ENCODE measurements around the gene RASL11B. TPM values are rescaled to one million over a fixed set of nuclear protein-coding genes. Genes with fewer than 3 reads are reported as not detected.
A peak's percentile ranks its signal among the peaks of the same experiment; 100 is the strongest.

The RASL11B gene
- total RNA-seq, 2 experiments from 2014 or later = 0.29 to 0.34 TPM

DNA sequence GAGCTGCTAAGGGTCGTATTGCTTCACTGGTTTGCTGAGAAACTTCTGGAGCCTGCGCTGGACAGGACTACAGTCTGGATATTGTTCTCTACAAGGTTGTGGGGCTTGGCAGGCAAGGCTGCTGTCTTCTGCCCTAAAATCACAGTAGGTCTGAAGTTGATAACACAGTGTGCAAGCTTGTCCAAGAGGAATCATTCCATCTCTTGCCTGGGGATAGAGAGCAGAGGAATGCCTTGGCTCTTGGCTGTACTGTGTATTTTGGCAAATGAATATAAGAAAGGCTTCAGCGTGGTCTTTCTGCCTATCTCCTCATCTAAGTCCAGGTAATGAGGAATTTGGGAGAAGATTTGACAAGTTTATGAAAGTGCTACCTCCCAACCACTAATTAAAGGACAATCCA is 9.4 kb upstream of the RASL11B start:
- peaks cover 15% of the 10 kb centered on the region for H3K27me3 Mint-ChIP-seq
- no peak for ATAC-seq
- no peak for DNase-seq
- ChIA-PET CTCF (interaction anchor here (0.7 to 1.1 kb wide), 3 partner anchors 59 to 477 kb away, joined by 3 read pairs; no protein-coding TSS in a partner anchor), POLR2A (interaction anchor here (0.9 kb wide), 1 partner anchor 140 kb away, joined by 4 read pairs; no protein-coding TSS in a partner anchor)
- H3K36me3 Mint-ChIP-seq (ENCODE audit: low read depth) = no peaks in the 10 kb centered on the region
- H3K27ac Mint-ChIP-seq = no peak overlapping the region
- H3K4me3 Mint-ChIP-seq = no peak overlapping the region
- TF ChIP-seq, protein P1, sequence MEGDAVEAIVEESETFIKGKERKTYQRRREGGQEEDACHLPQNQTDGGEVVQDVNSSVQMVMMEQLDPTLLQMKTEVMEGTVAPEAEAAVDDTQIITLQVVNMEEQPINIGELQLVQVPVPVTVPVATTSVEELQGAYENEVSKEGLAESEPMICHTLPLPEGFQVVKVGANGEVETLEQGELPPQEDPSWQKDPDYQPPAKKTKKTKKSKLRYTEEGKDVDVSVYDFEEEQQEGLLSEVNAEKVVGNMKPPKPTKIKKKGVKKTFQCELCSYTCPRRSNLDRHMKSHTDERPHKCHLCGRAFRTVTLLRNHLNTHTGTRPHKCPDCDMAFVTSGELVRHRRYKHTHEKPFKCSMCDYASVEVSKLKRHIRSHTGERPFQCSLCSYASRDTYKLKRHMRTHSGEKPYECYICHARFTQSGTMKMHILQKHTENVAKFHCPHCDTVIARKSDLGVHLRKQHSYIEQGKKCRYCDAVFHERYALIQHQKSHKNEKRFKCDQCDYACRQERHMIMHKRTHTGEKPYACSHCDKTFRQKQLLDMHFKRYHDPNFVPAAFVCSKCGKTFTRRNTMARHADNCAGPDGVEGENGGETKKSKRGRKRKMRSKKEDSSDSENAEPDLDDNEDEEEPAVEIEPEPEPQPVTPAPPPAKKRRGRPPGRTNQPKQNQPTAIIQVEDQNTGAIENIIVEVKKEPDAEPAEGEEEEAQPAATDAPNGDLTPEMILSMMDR (IDR thresholded peaks at IDR 0.05) = no peak
- no peaks in the 10 kb centered on the region for H3K9me3 Mint-ChIP-seq
- peaks cover 5% of the 10 kb centered on the region for H3K4me1 Mint-ChIP-seq (ENCODE audit: low read depth)
- intact Hi-C loops (cut with micrococcal nuclease) = no loop called here

DNA sequence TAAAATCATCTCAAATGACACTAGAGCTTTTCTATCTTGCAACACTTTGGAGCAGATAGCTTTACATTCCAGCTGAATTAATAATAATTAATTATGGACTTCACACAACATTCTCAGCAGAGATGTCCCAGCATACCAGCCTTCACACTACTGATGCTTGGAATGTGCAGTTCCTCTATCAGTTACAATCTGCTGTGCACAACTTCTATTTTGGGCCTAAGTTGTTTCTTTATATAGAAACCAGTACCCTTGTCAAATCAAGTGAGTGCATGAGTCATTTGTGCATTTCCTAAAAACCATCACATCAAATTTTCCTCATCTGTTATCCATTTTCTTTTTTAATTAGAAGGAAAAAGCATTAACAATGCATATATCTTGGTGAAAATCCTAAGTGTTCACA is 8.8 kb upstream of the RASL11B start:
- peaks cover 5% of the 10 kb centered on the region for H3K4me1 Mint-ChIP-seq (ENCODE audit: low read depth)
- no peak overlapping the region for H3K4me3 Mint-ChIP-seq
- ATAC-seq (no peak), DNase-seq (no peak)
- peaks cover 15% of the 10 kb centered on the region for H3K27me3 Mint-ChIP-seq
- H3K36me3 Mint-ChIP-seq (ENCODE audit: low read depth) = no peaks in the 10 kb centered on the region
- TF ChIP-seq, protein P1 (IDR thresholded peaks at IDR 0.05) = no peak
- ChIA-PET CTCF (interaction anchor here (1.0 to 1.1 kb wide), 2 partner anchors 58 to 477 kb away, joined by 3 read pairs; no protein-coding TSS in a partner anchor), POLR2A (interaction anchor here (0.9 kb wide), 1 partner anchor 141 kb away, joined by 4 read pairs; no protein-coding TSS in a partner anchor)
- no peaks in the 10 kb centered on the region for H3K9me3 Mint-ChIP-seq
- intact Hi-C loops (cut with micrococcal nuclease) = no loop called here
- no peak overlapping the region for H3K27ac Mint-ChIP-seq

DNA sequence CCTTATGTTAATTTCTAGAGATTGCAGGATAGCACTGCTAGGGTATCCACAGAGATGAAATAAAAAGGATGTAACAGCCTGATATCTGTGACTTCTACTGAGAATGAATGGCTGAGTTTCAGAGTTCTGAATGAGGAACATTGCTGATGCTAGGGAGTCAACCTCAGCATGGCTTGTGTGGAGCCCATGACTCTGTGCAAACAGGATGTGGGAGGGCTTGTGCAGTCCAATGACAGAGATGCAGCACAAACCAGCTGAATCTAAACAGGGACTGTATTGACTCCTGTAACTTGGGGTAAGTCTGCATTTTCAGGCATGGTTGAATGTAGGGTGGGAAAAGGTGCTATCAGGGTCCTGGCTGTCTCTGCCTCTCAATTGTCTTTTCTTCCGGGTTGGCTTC is 5.3 kb upstream of the RASL11B start:
- Mint-ChIP-seq H3K9me3 (no peaks in the 10 kb centered on the region), H3K27me3 (peaks cover 35% of the 10 kb centered on the region), H3K36me3 (ENCODE audit: low read depth) (no peaks in the 10 kb centered on the region), H3K4me1 (ENCODE audit: low read depth) (peaks cover 12% of the 10 kb centered on the region), H3K27ac (no peak overlapping the region), H3K4me3 (no peak overlapping the region)
- ChIA-PET CTCF (no interaction called here), POLR2A (no interaction called here)
- TF ChIP-seq, protein P1 (IDR thresholded peaks at IDR 0.05) = no peak
- DNase-seq (peak; percentile 7), ATAC-seq (peak; percentile 57)
- intact Hi-C loops (cut with micrococcal nuclease) = no loop called here

DNA sequence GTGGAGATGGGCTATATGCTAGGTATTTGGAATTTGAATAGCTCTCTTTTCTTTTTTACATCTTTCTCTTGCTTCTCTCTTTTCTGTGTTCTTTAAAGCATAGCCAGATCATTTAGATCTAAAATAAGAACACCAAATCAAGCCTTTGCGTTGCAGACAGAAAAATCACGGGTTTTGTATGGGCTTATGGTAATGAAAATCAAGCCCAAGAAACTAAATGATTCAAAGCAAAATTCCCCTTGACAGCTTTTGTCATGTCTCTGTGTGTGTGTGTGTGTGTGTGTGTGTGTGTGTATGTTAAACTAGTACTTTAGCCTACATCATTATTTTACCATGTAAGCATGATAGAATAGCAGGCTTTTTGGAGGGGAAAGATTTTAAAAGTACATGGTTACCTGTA is 1.8 kb upstream of the RASL11B start:
- ATAC-seq (no peak), DNase-seq (no peak)
- Mint-ChIP-seq H3K27ac (no peak overlapping the region), H3K4me1 (ENCODE audit: low read depth) (peaks cover 10% of the 10 kb centered on the region), H3K4me3 (no peak overlapping the region), H3K36me3 (ENCODE audit: low read depth) (no peaks in the 10 kb centered on the region), H3K9me3 (no peaks in the 10 kb centered on the region), H3K27me3 (peaks cover 45% of the 10 kb centered on the region)
- ChIA-PET POLR2A (no interaction called here), CTCF (no interaction called here)
- intact Hi-C loops (cut with micrococcal nuclease) = no loop called here
- TF ChIP-seq, protein P1 (IDR thresholded peaks at IDR 0.05) = no peak

DNA sequence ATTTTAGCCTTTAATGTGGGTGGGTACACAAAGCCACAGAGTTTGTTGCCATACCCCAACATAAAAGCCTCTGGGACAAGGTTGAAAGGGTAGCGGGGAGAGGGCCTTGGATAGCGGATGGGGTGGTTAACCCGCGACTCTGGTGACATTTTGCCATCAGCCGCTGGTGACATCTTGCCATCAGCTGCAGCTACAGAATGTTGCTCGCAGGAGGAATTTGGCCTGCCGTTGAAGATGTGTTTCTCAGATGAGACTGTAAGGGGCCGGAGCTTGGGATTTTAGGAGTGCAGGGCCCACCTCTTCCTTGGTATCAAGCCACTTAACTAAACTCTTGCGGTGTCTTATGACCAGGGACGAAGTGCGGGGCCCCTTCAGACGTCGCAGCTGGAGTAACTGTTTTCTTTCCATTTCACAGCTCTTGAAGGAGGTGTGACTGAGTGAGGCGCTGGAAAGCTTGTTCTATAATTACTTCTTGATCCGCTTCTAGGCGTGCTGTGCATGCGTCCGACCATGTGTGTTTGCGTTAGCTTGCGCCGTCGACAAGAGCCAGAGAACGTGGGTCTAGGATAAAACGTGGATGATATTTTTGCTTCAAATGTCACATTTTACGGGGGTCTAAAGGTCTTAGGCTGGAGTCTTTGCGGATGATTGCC is 820 bp upstream of the RASL11B start:
- DNase-seq (peak; percentile 18), ATAC-seq (no peak)
- Mint-ChIP-seq H3K9me3 (no peaks in the 10 kb centered on the region), H3K27ac (no peak overlapping the region), H3K4me3 (peak overlapping the region; percentile 69), H3K36me3 (ENCODE audit: low read depth) (no peaks in the 10 kb centered on the region), H3K27me3 (peaks cover 43% of the 10 kb centered on the region), H3K4me1 (ENCODE audit: low read depth) (peaks cover 8% of the 10 kb centered on the region)
- TF ChIP-seq, protein P1 (IDR thresholded peaks at IDR 0.05) = no peak
- ChIA-PET CTCF (interaction anchor here (1.0 to 1.3 kb wide), 2 partner anchors 134 to 1373 kb away, joined by 3 read pairs; no protein-coding TSS in a partner anchor), POLR2A (interaction anchor here (1.2 to 1.3 kb wide), 3 partner anchors 18 to 139 kb away, joined by 3 to 4 read pairs (median 3); no protein-coding TSS in a partner anchor)
- intact Hi-C loops (cut with micrococcal nuclease) = no loop called here

All from activated CD8-positive, alpha-beta T cell treated with anti-CD3 and anti-CD28 coated beads for 36 hours (primary cell).